ENCODE results near the gene LEUTX. TPM values are rescaled to one million over a fixed set of nuclear protein-coding genes. Genes with fewer than 3 reads are reported as not detected.

LEUTX gene
- total and polyA plus RNA-seq, 4 experiments from 2014 or later = not detected

- DNase-seq = no peak
- Mint-ChIP-seq H3K4me3 (no peak overlapping the region), H3K4me1 (peaks cover 0 to 11% (median 6%) of the 10 kb centered on the region in 4 donors), H3K9me3 (no peaks in the 10 kb centered on the region), H3K27me3 (no peaks in the 10 kb centered on the region), H3K27ac (no peak overlapping the region), H3K36me3 (peaks cover 17 to 19% of the 10 kb centered on the region in 2 donors)
- Histone ChIP-seq H3K4me1 (ENCODE audit: insufficient read depth, low read length) (peaks cover 15% of the 10 kb centered on the region), H3K36me3 (ENCODE audit: insufficient read depth, low read length) (no peaks in the 10 kb centered on the region), H3K27ac (ENCODE audit: low read depth, low read length) (no peak overlapping the region), H3K9me3 (ENCODE audit: control insufficient read depth in 1 of 2, low read length in 2 of 2) (no peaks in the 10 kb centered on the region), H3K4me3 (ENCODE audit: low read length in 2 of 2) (no peak overlapping the region), H3K27me3 (ENCODE audit: insufficient read depth, low read length) (no peaks in the 10 kb centered on the region)
- ChIA-PET POLR2A (ENCODE audit: partially characterized antibody) (interaction anchor here (2.6 kb wide), 1 partner anchor 13 kb away, joined by 10 read pairs; the partner anchor contains the start of gene DYRK1B), CTCF (ENCODE audit: partially characterized antibody) (interaction anchor here (0.7 to 2.3 kb wide), 6 partner anchors 21 to 270 kb away, joined by 3 to 6 read pairs (median 5); partner anchors contain the start of genes FBL and PSMC4)
- intact Hi-C loops (cut with micrococcal nuclease) = loop anchor here (5.0 kb wide), 1 partner anchor 478 kb away; the partner anchor contains the start of gene SAMD4B
Observed at GRCh38 chr19:39820696-39821095, 42.0 kb downstream of the LEUTX start.

GRCh38 chr19:39823686-39824085 lies 45.0 kb downstream of the LEUTX start:
- Histone ChIP-seq H3K36me3 (ENCODE audit: insufficient read depth, low read length) (peaks cover 7% of the 10 kb centered on the region), H3K27me3 (ENCODE audit: insufficient read depth, low read length) (no peaks in the 10 kb centered on the region), H3K4me1 (ENCODE audit: insufficient read depth, low read length) (peaks cover 24% of the 10 kb centered on the region), H3K9me3 (ENCODE audit: control insufficient read depth in 1 of 2, low read length in 2 of 2) (no peaks in the 10 kb centered on the region), H3K27ac (ENCODE audit: low read depth, low read length) (peak overlapping the region; percentile 60), H3K4me3 (ENCODE audit: low read length in 2 of 2) (peak overlapping the region; percentile 67 to 85)
- H3K36me3 Mint-ChIP-seq = peaks cover 17 to 21% of the 10 kb centered on the region in 2 donors
- H3K27me3 Mint-ChIP-seq = no peaks in the 10 kb centered on the region
- POLR2A ChIA-PET (ENCODE audit: partially characterized antibody) = interaction anchor here (0.6 to 2.5 kb wide), 2 partner anchors 10 to 21 kb away, joined by 3 to 46 read pairs; partner anchors contain the start of gene DYRK1B
- DNase-seq = no peak
- intact Hi-C loops (cut with micrococcal nuclease) = loop anchor here (1.0 to 5.0 kb wide), 5 partner anchors 11 to 481 kb away; partner anchors contain the start of genes DYRK1B, FBL, PSMC4 and SAMD4B
- no peak overlapping the region for H3K4me3 Mint-ChIP-seq
- CTCF ChIA-PET (ENCODE audit: partially characterized antibody) = interaction anchor here (1.0 to 2.0 kb wide), 2 partner anchors 10 to 20 kb away, joined by 3 to 7 read pairs; partner anchors contain the start of gene DYRK1B
- no peaks in the 10 kb centered on the region for H3K9me3 Mint-ChIP-seq
- peaks cover 6 to 10% (median 9%) of the 10 kb centered on the region in 4 donors for H3K4me1 Mint-ChIP-seq
- no peak overlapping the region for H3K27ac Mint-ChIP-seq

- intact Hi-C loops (cut with micrococcal nuclease) = loop anchor here (1.0 to 5.0 kb wide), 5 partner anchors 10 to 482 kb away; partner anchors contain the start of genes DYRK1B, FBL, PSMC4 and SAMD4B
- ChIA-PET POLR2A (ENCODE audit: partially characterized antibody) (interaction anchor here (0.6 to 2.5 kb wide), 5 partner anchors 9 to 146 kb away, joined by 3 to 46 read pairs (median 3); partner anchors contain the start of genes DYRK1B and FBL), CTCF (ENCODE audit: partially characterized antibody) (interaction anchor here (0.8 to 2.0 kb wide), 4 partner anchors 9 to 146 kb away, joined by 3 to 7 read pairs (median 4); partner anchors contain the start of genes DYRK1B and PSMC4)
- Histone ChIP-seq H3K9me3 (ENCODE audit: control insufficient read depth in 1 of 2, low read length in 2 of 2) (no peaks in the 10 kb centered on the region), H3K27ac (ENCODE audit: low read depth, low read length) (peak overlapping the region; percentile 60), H3K27me3 (ENCODE audit: insufficient read depth, low read length) (no peaks in the 10 kb centered on the region), H3K36me3 (ENCODE audit: insufficient read depth, low read length) (peaks cover 9% of the 10 kb centered on the region), H3K4me3 (ENCODE audit: low read length in 2 of 2) (peak overlapping the region; percentile 67 to 85), H3K4me1 (ENCODE audit: insufficient read depth, low read length) (peaks cover 24% of the 10 kb centered on the region)
- Mint-ChIP-seq H3K36me3 (peaks cover 18 to 29% of the 10 kb centered on the region in 2 donors), H3K27ac (no peak overlapping the region), H3K4me3 (no peak overlapping the region), H3K4me1 (peaks cover 7 to 16% (median 8%) of the 10 kb centered on the region in 4 donors), H3K9me3 (no peaks in the 10 kb centered on the region), H3K27me3 (no peaks in the 10 kb centered on the region)
- DNase-seq = peak; percentile 86 to 95 (median 88)
Observed at GRCh38 chr19:39824143-39825092, 45.8 kb downstream of the LEUTX start.

GRCh38 chr19:39825093-39825463 lies 46.4 kb downstream of the LEUTX start:
- intact Hi-C loops (cut with micrococcal nuclease) = loop anchor here (2.0 kb wide), 2 partner anchors 32 to 146 kb away; partner anchors contain the start of gene PSMC4
- Mint-ChIP-seq H3K36me3 (peaks cover 22 to 35% of the 10 kb centered on the region in 2 donors), H3K9me3 (no peaks in the 10 kb centered on the region), H3K27me3 (no peaks in the 10 kb centered on the region), H3K27ac (peak overlapping the region in 1 of 7 donors; percentile 25), H3K4me1 (peaks cover 6 to 16% (median 8%) of the 10 kb centered on the region in 4 donors), H3K4me3 (no peak overlapping the region)
- Histone ChIP-seq H3K36me3 (ENCODE audit: insufficient read depth, low read length) (peaks cover 16% of the 10 kb centered on the region), H3K4me1 (ENCODE audit: insufficient read depth, low read length) (peaks cover 24% of the 10 kb centered on the region), H3K27me3 (ENCODE audit: insufficient read depth, low read length) (no peaks in the 10 kb centered on the region), H3K27ac (ENCODE audit: low read depth, low read length) (peak overlapping the region; percentile 60), H3K9me3 (ENCODE audit: control insufficient read depth in 1 of 2, low read length in 2 of 2) (no peaks in the 10 kb centered on the region), H3K4me3 (ENCODE audit: low read length in 2 of 2) (peak overlapping the region in 1 of 2 donors; percentile 85)
- no peak for DNase-seq
- ChIA-PET POLR2A (ENCODE audit: partially characterized antibody) (interaction anchor here (0.8 to 2.5 kb wide), 4 partner anchors 8 to 145 kb away, joined by 3 to 46 read pairs (median 6); partner anchors contain the start of genes DYRK1B and FBL), CTCF (ENCODE audit: partially characterized antibody) (interaction anchor here (0.8 to 2.0 kb wide), 3 partner anchors 9 to 146 kb away, joined by 3 to 7 read pairs (median 4); partner anchors contain the start of genes DYRK1B and PSMC4)

GRCh38 chr19:39825531-39826076 lies 47.0 kb downstream of the LEUTX start:
- Histone ChIP-seq H3K27ac (ENCODE audit: low read depth, low read length) (no peak overlapping the region), H3K27me3 (ENCODE audit: insufficient read depth, low read length) (no peaks in the 10 kb centered on the region), H3K9me3 (ENCODE audit: control insufficient read depth in 1 of 2, low read length in 2 of 2) (no peaks in the 10 kb centered on the region), H3K4me1 (ENCODE audit: insufficient read depth, low read length) (peaks cover 24% of the 10 kb centered on the region), H3K4me3 (ENCODE audit: low read length in 2 of 2) (no peak overlapping the region), H3K36me3 (ENCODE audit: insufficient read depth, low read length) (peaks cover 21% of the 10 kb centered on the region)
- CTCF ChIA-PET (ENCODE audit: partially characterized antibody) = interaction anchor here (1.5 to 2.0 kb wide), 2 partner anchors 8 to 145 kb away, joined by 4 to 7 read pairs; partner anchors contain the start of genes DYRK1B and PSMC4
- Mint-ChIP-seq H3K27me3 (no peaks in the 10 kb centered on the region), H3K9me3 (no peaks in the 10 kb centered on the region), H3K27ac (peak overlapping the region in 1 of 7 donors; percentile 8), H3K4me3 (no peak overlapping the region), H3K36me3 (peaks cover 27 to 41% of the 10 kb centered on the region in 2 donors), H3K4me1 (peaks cover 6 to 16% (median 10%) of the 10 kb centered on the region in 4 donors)
- no peak for DNase-seq
- intact Hi-C loops (cut with micrococcal nuclease) = loop anchor here (2.0 kb wide), 2 partner anchors 33 to 145 kb away; partner anchors contain the start of gene PSMC4
- POLR2A ChIA-PET (ENCODE audit: partially characterized antibody) = interaction anchor here (0.8 to 2.5 kb wide), 3 partner anchors 8 to 145 kb away, joined by 3 to 46 read pairs (median 9); partner anchors contain the start of genes DYRK1B and FBL

- H3K36me3 Mint-ChIP-seq = peaks cover 34 to 48% of the 10 kb centered on the region in 2 donors
- Histone ChIP-seq H3K36me3 (ENCODE audit: insufficient read depth, low read length) (peaks cover 24% of the 10 kb centered on the region), H3K4me3 (ENCODE audit: low read length in 2 of 2) (no peak overlapping the region), H3K27me3 (ENCODE audit: insufficient read depth, low read length) (no peaks in the 10 kb centered on the region), H3K9me3 (ENCODE audit: control insufficient read depth in 1 of 2, low read length in 2 of 2) (no peaks in the 10 kb centered on the region), H3K27ac (ENCODE audit: low read depth, low read length) (no peak overlapping the region), H3K4me1 (ENCODE audit: insufficient read depth, low read length) (peaks cover 29% of the 10 kb centered on the region)
- intact Hi-C loops (cut with micrococcal nuclease) = no loop called here
- H3K4me1 Mint-ChIP-seq = peaks cover 9 to 23% (median 16%) of the 10 kb centered on the region in 4 donors
- H3K27ac Mint-ChIP-seq = peak overlapping the region in 3 of 7 donors; percentile 17 to 68 (median 60)
- POLR2A ChIA-PET (ENCODE audit: partially characterized antibody) = no interaction called here
- H3K27me3 Mint-ChIP-seq = no peaks in the 10 kb centered on the region
- CTCF ChIA-PET (ENCODE audit: partially characterized antibody) = interaction anchor here (2.3 kb wide), 1 partner anchor 18 kb away, joined by 13 read pairs; the partner anchor contains the start of gene FBL
- H3K4me3 Mint-ChIP-seq = peak overlapping the region in 2 of 8 donors; percentile 37 to 67
- no peak for DNase-seq
- no peaks in the 10 kb centered on the region for H3K9me3 Mint-ChIP-seq
Observed at GRCh38 chr19:39826311-39826945, 47.8 kb downstream of the LEUTX start.
